ENCODE measurements around the gene PLEKHA4.

- TF ChIP-seq CTCF (IDR thresholded peaks at IDR 0.05) (no peak), POLR2A (IDR thresholded peaks at IDR 0.05) (no peak), POLR2AphosphoS5 (IDR thresholded peaks at IDR 0.05) (no peak)
Observed at GRCh38 chr19:48796298-48797083, 71.9 kb downstream of the PLEKHA4 start.
